H1 (cell line): Measurements from ENCODE around the gene IRF9. TPM values are rescaled to one million over a fixed set of nuclear protein-coding genes. Genes with fewer than 3 reads are reported as not detected.

Experiments
- GABPA ChIP-seq: IDR thresholded peaks from 2 replicates; pipeline ENCODE4 v1.6.1; 2011; ENCODE audit warnings: mild to moderate bottlenecking, low read length, moderate library complexity, borderline replicate concordance; ENCODE audit not compliant: insufficient read depth
- GTF2F1 ChIP-seq: IDR thresholded peaks from 2 replicates; pipeline ENCODE4 v1.6.1; 2012; ENCODE audit warnings: low read depth, low read length, improper control_type of control experiment, borderline replicate concordance
- KDM5A ChIP-seq: fragments of 200-600 bp; IDR thresholded peaks from 2 replicates; pipeline ENCODE4 v1.7.1; 2012; ENCODE audit warnings: mild to moderate bottlenecking, low read length, inconsistent platforms, mixed read lengths
- TAF1 ChIP-seq: IDR thresholded peaks from 2 replicates; pipeline ENCODE4 v1.6.1; 2011; ENCODE audit warnings: mild to moderate bottlenecking, low read depth, low read length
- polyA plus RNA-seq, 7 experiments: library from polyadenylated mRNA; depleted of rRNA in 3 of 7; stranded (reverse) in 5 of 7; unstranded in 2 of 7; fragments of >200 nt in 5 of 7; fragments of 200-250 nt in 2 of 7; gene quantifications; 1 replicate in 5 of 7; 2 replicates in 1 of 7; 4 replicates in 1 of 7; pipeline versions ENCODE4 v1.2.1 to v1.2.3, GENCODE V29; 2011 to 2013; ENCODE audit warnings: missing spikeins in 2 of 7, mixed read lengths in 2 of 7
- total RNA-seq: library from RNA; stranded (reverse); fragmentation: NEBNext Ultra II Directional; extraction: Animal tissue kit (Norgen Biotek cat#: 25700); gene quantifications from 2 replicates; pipeline ENCODE4 v1.2.1, GENCODE V29; 2021
- TF ChIP-seq, protein P1 (sequence below): IDR thresholded peaks from 2 replicates; pipeline ENCODE4 v1.6.1; 2012; ENCODE audit warnings: low read length, inconsistent platforms

Gene IRF9
- total and polyA plus RNA-seq, 2 of the 8 experiments (the other 6 are each of a cell fraction or from before 2014, with no cell fraction given): 11.4 to 13.2 TPM

- TF ChIP-seq, protein P1, sequence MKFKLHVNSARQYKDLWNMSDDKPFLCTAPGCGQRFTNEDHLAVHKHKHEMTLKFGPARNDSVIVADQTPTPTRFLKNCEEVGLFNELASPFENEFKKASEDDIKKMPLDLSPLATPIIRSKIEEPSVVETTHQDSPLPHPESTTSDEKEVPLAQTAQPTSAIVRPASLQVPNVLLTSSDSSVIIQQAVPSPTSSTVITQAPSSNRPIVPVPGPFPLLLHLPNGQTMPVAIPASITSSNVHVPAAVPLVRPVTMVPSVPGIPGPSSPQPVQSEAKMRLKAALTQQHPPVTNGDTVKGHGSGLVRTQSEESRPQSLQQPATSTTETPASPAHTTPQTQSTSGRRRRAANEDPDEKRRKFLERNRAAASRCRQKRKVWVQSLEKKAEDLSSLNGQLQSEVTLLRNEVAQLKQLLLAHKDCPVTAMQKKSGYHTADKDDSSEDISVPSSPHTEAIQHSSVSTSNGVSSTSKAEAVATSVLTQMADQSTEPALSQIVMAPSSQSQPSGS: no peak
- TF ChIP-seq GABPA (no peak), TAF1 (no peak), KDM5A (no peak), GTF2F1 (no peak)
Measured at GRCh38 chr14:24178399-24179178, 17.5 kb downstream of the IRF9 start (continued).
